K562 (cell line): ENCODE results near the gene ERBB4.

ENCODE experiments used
- DNMT1 ChIP-seq: fragments of 450-650 bp; IDR thresholded peaks from 2 replicates; pipeline ENCODE4 v1.6.1; 2016; ENCODE audit warnings: antibody characterized with exemption, mild to moderate bottlenecking
- FOXP4 ChIP-seq: sonication (generic); formaldehyde crosslinking; IDR thresholded peaks from 2 replicates; pipeline ENCODE4 v1.8.0; 2022; ENCODE audit warnings: mild to moderate bottlenecking, missing genetic modification reagents, borderline replicate concordance
- MXD1 ChIP-seq: fragments of 250-450 bp; sonication (Bioruptor Pico); IDR thresholded peaks from 2 replicates; pipeline ENCODE4 v1.8.0; 2021; ENCODE audit warnings: borderline replicate concordance, mild to moderate bottlenecking, moderate library complexity; ENCODE audit not compliant: poor library complexity, severe bottlenecking
- SNAPC5 ChIP-seq: fragments of 250-450 bp; sonication (Bioruptor Pico); IDR thresholded peaks from 2 replicates; pipeline ENCODE4 v1.8.0; 2021; ENCODE audit warnings: moderate library complexity, mild to moderate bottlenecking, inconsistent platforms
- ZNF609 ChIP-seq: sonication (generic); formaldehyde crosslinking; IDR thresholded peaks from 2 replicates; pipeline ENCODE4 v1.8.1; 2023; ENCODE audit warnings: missing genetic modification reagents, mild to moderate bottlenecking, borderline replicate concordance

- no peak for TF ChIP-seq FOXP4 (CRISPR knock-in tag)
- TF ChIP-seq MXD1 (CRISPR knock-in tag): no peak
- no peak for TF ChIP-seq SNAPC5 (CRISPR knock-in tag)
- TF ChIP-seq ZNF609 (CRISPR knock-in tag): no peak
- no peak for TF ChIP-seq DNMT1
These were observed 397.1 kb downstream of the ERBB4 start for GRCh38 chr2:212141499-212141898.
